Uterus (tissue), 2 donors: Measurements from ENCODE around the gene ZNF839.

Source experiments
- POLR2A ChIP-seq, 2 donors: fragments of 450-650 bp; IDR thresholded peaks; one replicate each; pipeline ENCODE4 v1.6.1; 2016; ENCODE audit warnings: antibody characterized with exemption in 2 of 2, mild to moderate bottlenecking in 1 of 2, moderate library complexity in 1 of 2
- TF ChIP-seq, protein P1 (sequence below), 4 experiments: fragments of 200-600 bp in 2 of 4; fragments of 450-650 bp in 2 of 4; sonication (generic) in 2 of 4; IDR thresholded peaks; one replicate each; pipeline ENCODE4 v1.5.1; 2016 to 2019; ENCODE audit warnings: antibody characterized with exemption in 4 of 4, mild to moderate bottlenecking in 2 of 4, moderate library complexity in 1 of 4

- TF ChIP-seq, protein P1, sequence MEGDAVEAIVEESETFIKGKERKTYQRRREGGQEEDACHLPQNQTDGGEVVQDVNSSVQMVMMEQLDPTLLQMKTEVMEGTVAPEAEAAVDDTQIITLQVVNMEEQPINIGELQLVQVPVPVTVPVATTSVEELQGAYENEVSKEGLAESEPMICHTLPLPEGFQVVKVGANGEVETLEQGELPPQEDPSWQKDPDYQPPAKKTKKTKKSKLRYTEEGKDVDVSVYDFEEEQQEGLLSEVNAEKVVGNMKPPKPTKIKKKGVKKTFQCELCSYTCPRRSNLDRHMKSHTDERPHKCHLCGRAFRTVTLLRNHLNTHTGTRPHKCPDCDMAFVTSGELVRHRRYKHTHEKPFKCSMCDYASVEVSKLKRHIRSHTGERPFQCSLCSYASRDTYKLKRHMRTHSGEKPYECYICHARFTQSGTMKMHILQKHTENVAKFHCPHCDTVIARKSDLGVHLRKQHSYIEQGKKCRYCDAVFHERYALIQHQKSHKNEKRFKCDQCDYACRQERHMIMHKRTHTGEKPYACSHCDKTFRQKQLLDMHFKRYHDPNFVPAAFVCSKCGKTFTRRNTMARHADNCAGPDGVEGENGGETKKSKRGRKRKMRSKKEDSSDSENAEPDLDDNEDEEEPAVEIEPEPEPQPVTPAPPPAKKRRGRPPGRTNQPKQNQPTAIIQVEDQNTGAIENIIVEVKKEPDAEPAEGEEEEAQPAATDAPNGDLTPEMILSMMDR (IDR thresholded peaks at IDR 0.05), result no peak
- no peak for TF ChIP-seq POLR2A (IDR thresholded peaks at IDR 0.05)
Measured at GRCh38 chr14:102282751-102283465, 36.6 kb upstream of the ZNF839 start.
